NCI-H446 (cell line): ENCODE data around the gene RPA1.

Source experiments
- DNase-seq, 2 experiments: peaks; one replicate each; lab custom pipeline; 2025; lab: John Stamatoyannopoulos, UW

Gene RPA1

GRCh38 chr17:1941272-1942065 is 111.7 kb downstream of the RPA1 start:
- no peak for DNase-seq

- no peak for DNase-seq
These were observed 112.2 kb downstream of the RPA1 start for GRCh38 chr17:1942066-1942365.

GRCh38 chr17:1942666-1943435 is 113.0 kb downstream of the RPA1 start:
- DNase-seq = no peak

- DNase-seq = no peak
These were observed 113.6 kb downstream of the RPA1 start for GRCh38 chr17:1943436-1943831.

- DNase-seq = no peak
These were observed 115.8 kb downstream of the RPA1 start for GRCh38 chr17:1945621-1946020.

- DNase-seq = no peak
These were observed 116.5 kb downstream of the RPA1 start for GRCh38 chr17:1946021-1946932.

- no peak for DNase-seq
These were observed 117.5 kb downstream of the RPA1 start for GRCh38 chr17:1947229-1947742.

- DNase-seq = no peak
These were observed 118.1 kb downstream of the RPA1 start for GRCh38 chr17:1947743-1948516.

GRCh38 chr17:1948517-1948825 is 118.7 kb downstream of the RPA1 start:
- DNase-seq = no peak
